Ovary (tissue), 9 donors: ENCODE results near the gene HS3ST6. TPM values are rescaled to one million over a fixed set of nuclear protein-coding genes. Genes with fewer than 3 reads are reported as not detected.

Experiments used
- DNase-seq, 5 donors: peaks; one replicate each; pipeline ENCODE4 v3.0.0-alpha.2; 2019 to 2020
- H3K27ac ChIP-seq, 2 donors: fragments of 200-600 bp; one replicate each; pipeline versions ENCODE4 v1.5.1 to v1.8.0; 2019 to 2022
- H3K27me3 ChIP-seq: fragments of 200-600 bp; one replicate; pipeline ENCODE4 v1.8.0; 2022
- H3K36me3 ChIP-seq: fragments of 200-600 bp; sonication (generic); one replicate; pipeline ENCODE4 v1.5.1; 2019
- H3K4me1 ChIP-seq: one replicate; pipeline ENCODE4 v1.8.1; 2013; ENCODE audit warnings: mild to moderate bottlenecking, moderate library complexity; ENCODE audit not compliant: insufficient read depth
- H3K4me3 ChIP-seq: fragments of 200-600 bp; sonication (generic); one replicate; pipeline ENCODE4 v1.5.1; 2017
- H3K9me3 ChIP-seq, 2 donors: fragments of 200-600 bp in 1 of 2; sonication (generic) in 1 of 2; one replicate each; pipeline versions ENCODE4 v1.5.1 to v1.8.1; 2013 to 2019; ENCODE audit warnings: mild to moderate bottlenecking in 1 of 2, moderate library complexity in 1 of 2
- CTCF ChIP-seq, 3 donors: fragments of 450-650 bp in 2 of 3; fragments of 200-600 bp in 1 of 3; IDR thresholded peaks; one replicate each; pipeline versions ENCODE4 v1.5.1 to v1.8.0; 2016 to 2022; ENCODE audit warnings: antibody characterized with exemption in 3 of 3, mild to moderate bottlenecking in 1 of 3
- EP300 ChIP-seq: sonication (generic); formaldehyde crosslinking; IDR thresholded peaks from one replicate; pipeline ENCODE4 v1.6.1; 2017; ENCODE audit warnings: antibody characterized with exemption
- POLR2A ChIP-seq: fragments of 450-650 bp; IDR thresholded peaks from one replicate; pipeline ENCODE4 v1.6.1; 2017; ENCODE audit warnings: antibody characterized with exemption, mild to moderate bottlenecking, moderate library complexity
- WGBS, 3 donors: extraction: QIAGEN DNeasy Blood & Tissue Kit in 1 of 3; methylation state at CpG; one replicate each; pipeline versions ENCODE4 v1.1.5 to v1.1.7; 2013 to 2017; 5-methylcytosine and 5-hydroxymethylcytosine counted together
- intact Hi-C, 4 donors: fragments of 100-400 bp; cut with DNase I; formaldehyde crosslinking; loops; one replicate each; pipeline versions ENCODE4 v1.11.0 to v1.15.1; 2022 to 2023
- polyA plus RNA-seq, 2 donors: library from polyadenylated mRNA; stranded (reverse); fragments of 200-250 nt in 1 of 2; fragments of 350-450 nt in 1 of 2; fragmentation: Illumina TruSeq in 1 of 2; extraction: RNeasy Lipid Tissue Mini Kit (QIAGEN cat#74804) in 1 of 2; gene quantifications; one replicate each; pipeline ENCODE4 v1.2.3, GENCODE V29; 2013 to 2014
- total RNA-seq, 7 donors: library from RNA; depleted of rRNA in 2 of 7; stranded (reverse); fragments of >200 nt in 2 of 7; fragmentation: NEBNext Ultra II Directional in 3 of 7; extraction: Animal tissue kit (Norgen Biotek cat#: 25700) in 3 of 7; gene quantifications; one replicate each; pipeline versions ENCODE4 v1.1.0 to v1.2.4, GENCODE V29; 2016 to 2023
- donor health status: DM: no; HTN: no; CAD: no; lungs with moderate emphysema.
- donor health status: DM: no; HTN: no; CAD: no.
- donor health status: Bipolar disorder and iron deficiency.
- donor health status: DM: yes; HTN: yes; CAD: no.
- donor health status: DM: no; HTN: no; CAD: no.
- donor health status: DM: yes; HTN: yes; CAD: no.

Gene HS3ST6
- total and polyA plus RNA-seq, 9 donors = 0.69 to 1.8 TPM; not detected in 7

GRCh38 chr16:1871974-1872635, 46.1 kb downstream of the HS3ST6 start, which contains the start of gene MEIOB:
MEIOB (minus strand) TSS chr16:1872164; CDS start chr16:1868175, 3,989 bp downstream.
- DNase-seq = peak in 3 of 5 donors; percentile 31 to 50 (median 41)
- intact Hi-C loops = no loop called here
- Histone ChIP-seq H3K27ac (no peak within 1 kb of the TSS), H3K4me1 (peaks cover 5% of the 10 kb centered on the region), H3K4me3 (no peak within 1 kb of the TSS), H3K27me3 (peaks cover 3% of the 10 kb centered on the region), H3K36me3 (no peaks in the 10 kb centered on the region), H3K9me3 (peaks cover 0 to 3% of the 10 kb centered on the region in 2 donors)
- 3 to 7% (median 4%) methylated on average over 34 to 68 of the region's 68 CpGs for WGBS, 3 donors
- TF ChIP-seq POLR2A (no peak), EP300 (no peak), CTCF (IDR thresholded peaks at IDR 0.05) (no peak)

GRCh38 chr16:1870365-1871082, 47.7 kb downstream of the HS3ST6 start:
- WGBS, 3 donors = 34 to 47% (median 40%) methylated on average over 9 of the region's 9 CpGs
- TF ChIP-seq EP300 = no peak
- TF ChIP-seq POLR2A = no peak
- no peak for TF ChIP-seq CTCF (IDR thresholded peaks at IDR 0.05)
- Histone ChIP-seq H3K36me3 (no peaks in the 10 kb centered on the region), H3K4me1 (peaks cover 5% of the 10 kb centered on the region), H3K4me3 (no peak overlapping the region), H3K27me3 (peaks cover 3% of the 10 kb centered on the region), H3K9me3 (peaks cover 0 to 3% of the 10 kb centered on the region in 2 donors), H3K27ac (no peak overlapping the region)
- no peak for DNase-seq
- intact Hi-C loops = no loop called here

DNA sequence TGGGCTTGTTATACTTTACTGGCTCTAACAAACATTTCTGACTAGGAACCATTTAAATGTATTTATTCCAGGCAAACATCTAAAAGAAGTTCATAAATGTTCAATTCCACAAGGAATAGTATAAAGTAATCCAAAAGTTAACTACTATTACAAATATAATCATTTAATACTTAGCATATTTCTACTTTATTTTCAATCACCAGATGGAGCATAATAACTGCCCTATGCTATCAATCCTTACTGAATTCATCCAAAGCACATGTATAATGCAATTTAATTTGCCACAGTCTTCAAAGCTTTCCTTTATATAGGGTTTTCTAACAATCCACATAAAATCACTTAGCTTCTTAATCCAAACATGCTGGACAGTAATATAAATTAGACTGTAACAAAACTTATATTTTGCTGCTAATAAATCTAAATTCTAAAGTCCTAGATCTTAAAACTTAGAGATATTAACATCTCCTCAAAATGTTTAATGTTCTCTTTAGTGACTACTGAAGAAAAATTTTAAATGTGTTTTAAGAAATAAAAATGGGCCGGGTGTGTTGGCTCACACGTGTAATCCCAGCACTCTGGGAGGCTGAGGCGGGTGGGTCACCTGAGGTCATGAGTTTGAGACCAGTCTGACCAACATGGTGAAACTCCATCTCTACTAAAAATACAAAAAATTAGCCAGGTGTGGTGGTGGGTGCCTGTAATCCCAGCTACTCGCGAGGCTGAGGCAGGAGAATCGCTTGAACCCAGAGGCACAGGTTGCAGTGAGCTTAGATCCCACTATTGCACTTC, 52.1 kb downstream of the HS3ST6 start:
- TF ChIP-seq EP300 (no peak), POLR2A (no peak), CTCF (IDR thresholded peaks at IDR 0.05) (no peak)
- H3K9me3 ChIP-seq = no peaks in the 10 kb centered on the region
- H3K4me1 ChIP-seq = no peaks in the 10 kb centered on the region

More for the DNA sequence above, 52.1 kb downstream of the HS3ST6 start:
- H3K4me3 ChIP-seq = no peak overlapping the region
- H3K27me3 ChIP-seq = no peaks in the 10 kb centered on the region
- no peak overlapping the region for H3K27ac ChIP-seq
- WGBS, 3 donors = 57 to 73% (median 71%) methylated on average over 6 of the region's 6 CpGs
- H3K36me3 ChIP-seq = no peaks in the 10 kb centered on the region
- no peak for DNase-seq
- intact Hi-C loops = loop anchor here in 1 of 4 donors (2.0 kb wide), 1 partner anchor 63 kb away; no protein-coding TSS in a partner anchor
